Erythroblast (primary cell): ENCODE data around the gene BPI.

Experiments used
- GATA1 ChIP-seq: IDR thresholded peaks from 2 replicates; pipeline ENCODE4 v1.6.1; 2011; ENCODE audit warnings: low read depth, mild to moderate bottlenecking, control low read depth, low read length, moderate library complexity
- POLR2A ChIP-seq: IDR thresholded peaks from 2 replicates; pipeline ENCODE4 v1.6.1; 2011; ENCODE audit warnings: mild to moderate bottlenecking, low read length

- TF ChIP-seq POLR2A (no peak), GATA1 (no peak)
These were observed 35.9 kb upstream of the BPI start for GRCh38 chr20:38267901-38268514.
